Renal cortex interstitium (tissue), 11 donors: ENCODE measurements around the gene YKT6. TPM values are rescaled to one million over a fixed set of nuclear protein-coding genes. Genes with fewer than 3 reads are reported as not detected.

Experiments used
- DNase-seq, 11 donors: peaks; one replicate each; pipeline ENCODE4 v3.0.0-alpha.2; 2013; ENCODE audit warnings: low read depth in 9 of 11, low spot score in 4 of 11; ENCODE audit errors: extremely low read depth in 1 of 11
- polyA plus RNA-seq, 3 donors: library from polyadenylated mRNA; unstranded; fragments of 120-200 nt; gene quantifications; one replicate each; pipeline ENCODE4 v1.2.1, GENCODE V29; 2013; ENCODE audit not compliant: insufficient read length in 3 of 3

YKT6 gene
- polyA plus RNA-seq, 3 donors, result 75.8 to 78.0 (median 77.3) TPM

- DNase-seq, result no peak
Observed at GRCh38 chr7:44224080-44224973, 23.5 kb downstream of the YKT6 start.

DNA sequence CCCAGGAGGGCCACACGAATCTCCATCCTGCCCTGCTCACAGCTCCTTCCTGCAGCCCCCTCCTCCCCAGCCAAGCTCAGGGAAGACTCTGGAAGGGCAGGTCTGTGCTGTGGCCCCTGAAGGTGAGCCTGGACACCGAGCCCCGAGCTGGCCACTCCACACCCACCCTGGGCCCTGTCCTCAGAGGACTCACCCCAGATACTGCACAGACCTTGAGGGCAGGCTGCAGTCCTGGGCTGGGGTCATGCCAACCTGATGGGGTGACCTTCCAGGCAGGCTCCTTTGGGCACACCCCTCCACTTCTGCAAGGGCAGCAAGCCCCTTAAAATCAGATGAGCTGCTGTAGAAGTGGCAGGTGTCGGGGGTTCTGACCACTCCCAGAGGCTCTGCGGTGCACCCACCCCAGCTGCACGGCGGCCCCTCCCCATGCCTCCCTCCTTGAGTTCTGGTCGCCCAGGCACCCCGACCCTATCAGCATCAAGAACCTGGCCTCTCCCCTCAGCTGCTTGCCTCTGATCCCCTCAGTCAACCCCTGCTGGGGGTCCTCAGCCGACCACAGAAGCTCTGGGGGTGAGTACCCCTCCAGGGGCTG, 24.3 kb downstream of the YKT6 start:
- DNase-seq, result no peak

GRCh38 chr7:44225566-44226395, 25.0 kb downstream of the YKT6 start:
- no peak for DNase-seq

- DNase-seq, result no peak
Observed at GRCh38 chr7:44226396-44226753, 25.6 kb downstream of the YKT6 start.

- DNase-seq, result no peak
Observed at GRCh38 chr7:44227911-44228310, 27.1 kb downstream of the YKT6 start.

DNA sequence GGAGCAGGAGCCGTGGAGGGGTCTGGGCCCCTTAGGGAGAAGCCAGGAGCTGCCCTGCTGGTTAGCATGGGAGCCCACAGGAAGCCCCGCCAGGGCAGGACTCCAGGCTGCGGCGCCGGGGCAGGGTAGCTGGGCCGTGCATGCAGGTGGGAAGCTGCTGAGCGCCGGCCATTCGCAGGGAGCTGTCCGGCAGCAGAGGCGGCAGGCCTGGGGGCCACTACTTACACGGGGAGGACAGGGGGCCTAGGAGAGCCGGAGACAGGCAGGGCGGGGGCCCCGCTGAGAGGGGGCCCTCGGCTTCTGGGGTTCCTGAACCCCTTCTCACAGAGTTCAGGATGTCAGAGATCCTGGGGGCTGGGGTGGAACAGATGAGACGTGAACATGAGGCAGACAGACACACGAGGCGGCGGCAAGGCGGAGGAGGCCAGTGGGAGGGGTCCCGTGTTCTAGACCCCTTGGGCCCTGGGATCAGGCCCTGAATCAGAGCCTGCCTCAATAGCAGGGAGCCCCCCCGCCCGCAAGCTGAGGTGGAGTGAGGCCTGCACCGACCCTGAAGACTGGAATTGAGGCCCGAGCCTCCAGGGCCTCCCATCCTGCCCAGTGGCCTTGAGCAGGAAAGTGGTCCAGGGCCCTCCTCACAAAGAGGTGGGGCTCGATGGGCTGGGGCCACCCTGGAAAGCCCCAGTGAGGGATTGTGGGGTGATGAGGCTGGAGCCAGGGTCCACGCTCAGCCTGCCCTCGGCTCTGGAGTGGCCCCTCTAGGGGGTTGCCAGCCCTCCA, 28.0 kb downstream of the YKT6 start:
- DNase-seq, result no peak

- DNase-seq, result no peak
Observed at GRCh38 chr7:44229546-44230105, 28.8 kb downstream of the YKT6 start.

DNA sequence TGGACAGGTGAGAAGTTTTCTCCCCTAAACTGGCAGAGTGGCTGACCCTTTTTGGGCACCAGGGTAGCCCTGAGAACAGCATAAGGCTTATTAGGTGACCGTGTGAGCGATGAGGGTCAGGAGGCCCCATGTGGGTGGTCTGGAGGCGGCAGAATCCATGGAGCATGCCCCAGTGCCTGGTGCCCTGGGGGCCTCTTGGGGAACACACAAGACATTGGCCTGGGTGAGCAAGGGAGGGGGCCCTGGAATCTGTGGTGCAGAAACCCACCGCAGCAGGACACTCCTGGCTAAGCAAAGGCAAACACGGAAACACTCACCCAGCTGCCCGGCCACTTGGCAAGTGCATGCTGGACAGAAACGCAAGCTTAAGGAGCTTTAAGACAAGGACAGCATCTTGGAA, 29.5 kb downstream of the YKT6 start:
- no peak for DNase-seq

DNA sequence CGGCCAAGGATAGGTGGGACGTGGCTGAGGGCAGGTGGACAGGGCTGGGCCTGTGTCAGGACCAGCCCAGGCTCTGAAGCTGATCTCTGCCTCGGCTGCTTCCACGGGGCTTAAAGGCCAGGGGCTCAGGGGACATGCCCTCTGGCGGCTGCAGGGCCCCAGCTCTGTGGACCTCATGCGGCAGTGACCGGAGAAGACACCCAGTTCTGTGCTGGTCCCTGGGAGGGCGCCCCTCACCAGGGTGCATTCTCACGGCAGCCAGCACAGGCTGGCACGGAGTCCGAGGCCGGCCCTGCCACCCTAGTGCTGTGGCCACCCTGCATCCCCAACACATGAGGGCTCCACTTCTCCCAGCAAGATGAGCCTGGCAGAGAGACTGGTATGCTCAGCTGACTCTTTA, 30.3 kb downstream of the YKT6 start:
- DNase-seq, result no peak

- DNase-seq, result no peak
Observed at GRCh38 chr7:44232396-44232795, 31.6 kb downstream of the YKT6 start.

GRCh38 chr7:44232901-44233715, 32.3 kb downstream of the YKT6 start:
- DNase-seq, result no peak

DNA sequence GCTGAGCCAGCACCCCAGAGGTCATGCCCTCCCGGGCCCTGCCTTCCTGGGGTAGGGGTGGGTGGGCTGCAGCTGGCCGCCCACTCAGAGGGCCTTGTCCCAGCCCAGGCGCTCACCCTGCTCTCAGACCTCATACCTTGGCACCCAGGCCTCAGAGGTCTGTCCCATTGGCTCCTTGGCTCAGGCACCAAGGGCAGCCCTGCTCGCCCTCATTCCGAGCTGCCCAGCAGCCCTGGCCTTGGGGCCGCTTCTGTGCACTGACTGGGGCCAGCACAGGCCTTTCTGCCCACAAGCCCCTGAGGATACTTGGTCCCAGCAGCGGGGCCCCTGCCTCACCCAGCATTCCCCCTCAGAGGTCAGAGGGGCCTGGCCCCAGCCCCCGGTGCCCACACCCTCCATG, 34.3 kb downstream of the YKT6 start:
- no peak for DNase-seq

DNA sequence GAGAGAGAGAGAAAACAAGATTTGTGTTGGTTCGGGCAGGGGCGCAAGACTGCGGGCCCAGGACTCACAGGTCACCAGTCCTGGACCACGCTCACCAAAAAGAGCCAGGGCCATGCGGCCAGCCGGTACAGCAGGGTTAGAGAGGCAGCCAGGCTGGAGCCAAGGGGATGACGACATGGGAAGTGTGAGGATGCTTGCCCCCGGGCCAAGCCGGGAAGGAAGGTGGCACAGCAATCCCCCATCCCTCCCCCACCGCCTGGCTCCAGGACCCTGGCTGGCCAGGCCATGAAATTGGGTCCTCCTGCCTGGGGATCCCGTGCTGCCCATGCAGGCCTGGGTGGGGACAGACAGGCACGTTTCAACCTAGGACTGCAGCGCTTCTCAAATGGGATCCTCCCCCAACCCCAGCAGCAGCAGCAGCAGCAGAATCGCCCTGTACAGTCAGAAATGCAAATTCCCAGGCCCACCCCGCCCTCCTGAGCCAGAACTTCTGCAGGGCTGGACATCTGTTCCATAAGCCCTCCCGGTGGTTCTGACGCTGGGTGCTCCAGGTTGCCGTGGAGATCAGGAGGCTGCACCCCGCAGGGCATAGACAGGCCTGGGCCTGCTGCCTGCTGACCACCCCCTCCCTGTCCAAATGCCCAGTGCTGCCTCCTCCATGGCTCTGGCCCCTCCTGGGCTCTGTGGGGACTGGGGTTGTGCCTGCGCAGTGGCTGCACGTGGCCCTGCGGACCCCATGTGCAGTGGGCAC, 35.0 kb downstream of the YKT6 start:
- no peak for DNase-seq

DNA sequence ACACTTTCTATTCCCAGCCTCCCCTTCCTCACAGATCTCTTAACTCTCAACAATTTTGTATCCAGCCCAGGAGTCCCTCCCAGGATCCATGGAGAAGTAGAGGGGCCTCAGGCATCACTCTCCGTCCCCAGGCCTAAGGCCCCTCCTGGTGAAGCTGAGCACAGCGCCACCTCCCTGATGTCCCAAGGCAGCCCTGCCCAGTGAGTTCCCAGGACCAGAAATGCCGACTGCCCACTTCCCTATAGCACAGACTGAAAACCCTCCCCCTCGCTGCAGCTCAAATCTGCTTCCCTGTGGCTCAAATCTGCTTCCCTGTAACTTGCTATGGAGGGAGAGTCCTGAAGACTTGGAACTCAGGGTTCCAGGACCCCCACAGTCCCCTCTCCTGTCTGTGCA, 35.6 kb downstream of the YKT6 start:
- no peak for DNase-seq

DNA sequence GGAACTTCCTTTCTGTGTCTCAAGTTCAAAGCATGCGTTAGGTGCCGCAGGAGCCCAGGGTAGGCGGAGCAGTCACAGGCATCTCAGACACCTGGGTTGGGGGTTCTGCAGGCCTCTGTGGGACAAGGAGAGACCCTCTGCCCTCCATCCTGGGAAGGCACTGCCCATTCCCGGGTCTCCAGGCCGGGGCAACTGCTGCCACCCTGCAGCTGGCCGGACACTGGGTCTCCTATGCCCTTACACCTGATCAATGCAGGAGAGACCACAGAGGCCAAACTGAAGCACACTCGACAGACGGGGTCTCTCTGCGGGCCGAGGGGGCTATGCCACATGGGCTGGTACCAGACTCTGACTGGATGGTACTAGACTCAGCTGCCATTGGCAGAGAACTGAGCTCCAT, 36.9 kb downstream of the YKT6 start:
- DNase-seq, result no peak

GRCh38 chr7:44238116-44238695, 37.4 kb downstream of the YKT6 start:
- DNase-seq, result no peak

GRCh38 chr7:44239361-44239760, 38.6 kb downstream of the YKT6 start:
- DNase-seq, result no peak
